Brain microvascular endothelial cell (primary cell): ENCODE data around the gene CHCHD4.

ENCODE experiments used
- DNase-seq: peaks from one replicate; pipeline ENCODE4 v3.0.0-alpha.2; 2020
- H3K27ac ChIP-seq: fragments of 250-450 bp; sonication (Bioruptor Pico); 2 replicates; pipeline ENCODE4 v1.5.1; 2020; ENCODE audit warnings: mild to moderate bottlenecking, moderate library complexity
- H3K27me3 ChIP-seq: fragments of 250-450 bp; sonication (Bioruptor Pico); replicated peaks from 2 replicates; pipeline ENCODE4 v1.5.1; 2020; ENCODE audit warnings: mild to moderate bottlenecking
- H3K36me3 ChIP-seq: fragments of 250-450 bp; sonication (Bioruptor Pico); replicated peaks from 2 replicates; pipeline ENCODE4 v1.5.1; 2020; ENCODE audit warnings: mild to moderate bottlenecking
- H3K4me3 ChIP-seq: 2 replicates; pipeline ENCODE4 v1.5.1; 2011; ENCODE audit warnings: low read depth, mild to moderate bottlenecking, control low read depth, low read length, moderate library complexity
- in situ Hi-C: cut with HindIII; loops from 2 replicates; pipeline ENCODE4 v1.10.0; 2017; ENCODE audit warnings: low sequenced_read_pairs, low pct_ligation_motif_present
- TF ChIP-seq, protein P1 (sequence below): IDR thresholded peaks from 2 replicates; pipeline ENCODE4 v1.5.1; 2011; ENCODE audit warnings: low read depth, mild to moderate bottlenecking, moderate library complexity, low read length, control low read depth, inconsistent platforms; ENCODE audit errors: missing control alignments

CHCHD4 gene

DNA sequence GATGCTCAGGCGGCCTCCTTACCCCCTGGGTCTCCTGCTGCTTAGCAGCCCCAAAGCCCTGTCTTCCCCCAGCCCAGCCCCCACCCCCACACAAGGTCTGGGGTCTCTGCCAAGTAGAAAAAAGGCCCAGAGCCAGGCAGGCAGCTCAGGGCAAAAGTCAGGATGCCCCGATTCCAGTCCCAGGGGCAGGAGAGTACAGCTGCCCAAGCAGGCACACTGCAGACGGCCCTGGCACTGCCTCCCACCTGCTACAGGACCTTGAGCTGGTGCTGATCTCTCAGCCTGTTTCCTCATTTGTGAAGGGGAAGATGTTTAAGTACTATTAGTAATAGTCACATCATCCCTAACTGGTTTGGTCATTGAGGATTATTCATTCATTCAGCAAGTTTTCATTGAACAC lies 12.8 kb upstream of the CHCHD4 start:
- H3K36me3 ChIP-seq, result peaks cover 61% of the 10 kb centered on the region
- in situ Hi-C loops, result no loop called here
- no peaks in the 10 kb centered on the region for H3K27me3 ChIP-seq
- TF ChIP-seq, protein P1, sequence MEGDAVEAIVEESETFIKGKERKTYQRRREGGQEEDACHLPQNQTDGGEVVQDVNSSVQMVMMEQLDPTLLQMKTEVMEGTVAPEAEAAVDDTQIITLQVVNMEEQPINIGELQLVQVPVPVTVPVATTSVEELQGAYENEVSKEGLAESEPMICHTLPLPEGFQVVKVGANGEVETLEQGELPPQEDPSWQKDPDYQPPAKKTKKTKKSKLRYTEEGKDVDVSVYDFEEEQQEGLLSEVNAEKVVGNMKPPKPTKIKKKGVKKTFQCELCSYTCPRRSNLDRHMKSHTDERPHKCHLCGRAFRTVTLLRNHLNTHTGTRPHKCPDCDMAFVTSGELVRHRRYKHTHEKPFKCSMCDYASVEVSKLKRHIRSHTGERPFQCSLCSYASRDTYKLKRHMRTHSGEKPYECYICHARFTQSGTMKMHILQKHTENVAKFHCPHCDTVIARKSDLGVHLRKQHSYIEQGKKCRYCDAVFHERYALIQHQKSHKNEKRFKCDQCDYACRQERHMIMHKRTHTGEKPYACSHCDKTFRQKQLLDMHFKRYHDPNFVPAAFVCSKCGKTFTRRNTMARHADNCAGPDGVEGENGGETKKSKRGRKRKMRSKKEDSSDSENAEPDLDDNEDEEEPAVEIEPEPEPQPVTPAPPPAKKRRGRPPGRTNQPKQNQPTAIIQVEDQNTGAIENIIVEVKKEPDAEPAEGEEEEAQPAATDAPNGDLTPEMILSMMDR, result no peak
- H3K27ac ChIP-seq, result no peak overlapping the region
- no peak overlapping the region for H3K4me3 ChIP-seq
- no peak for DNase-seq

DNA sequence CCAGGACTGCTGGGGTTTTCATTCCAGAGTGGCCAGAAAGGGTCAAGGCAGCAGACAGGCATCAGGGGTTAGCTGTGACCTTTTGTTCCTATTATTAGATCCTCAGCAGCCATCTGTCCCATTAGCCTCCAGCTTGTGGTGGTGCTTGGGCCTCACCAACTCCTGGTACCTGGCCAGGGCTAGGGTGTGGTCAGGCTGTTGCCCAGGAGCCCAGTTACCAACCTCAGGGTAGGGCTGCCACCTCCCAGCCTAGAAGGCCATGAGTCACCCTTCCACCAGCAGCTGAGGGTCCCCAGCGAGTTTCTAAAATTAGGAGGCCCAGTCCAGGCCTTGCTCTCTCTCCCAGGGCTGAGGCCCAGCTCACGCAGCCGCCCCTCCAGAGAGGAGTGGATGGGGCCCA lies 12.3 kb upstream of the CHCHD4 start:
- Histone ChIP-seq H3K4me3 (no peak overlapping the region), H3K27ac (no peak overlapping the region), H3K27me3 (no peaks in the 10 kb centered on the region), H3K36me3 (peaks cover 64% of the 10 kb centered on the region)
- in situ Hi-C loops, result no loop called here
- DNase-seq, result no peak
- TF ChIP-seq, protein P1, result no peak

DNA sequence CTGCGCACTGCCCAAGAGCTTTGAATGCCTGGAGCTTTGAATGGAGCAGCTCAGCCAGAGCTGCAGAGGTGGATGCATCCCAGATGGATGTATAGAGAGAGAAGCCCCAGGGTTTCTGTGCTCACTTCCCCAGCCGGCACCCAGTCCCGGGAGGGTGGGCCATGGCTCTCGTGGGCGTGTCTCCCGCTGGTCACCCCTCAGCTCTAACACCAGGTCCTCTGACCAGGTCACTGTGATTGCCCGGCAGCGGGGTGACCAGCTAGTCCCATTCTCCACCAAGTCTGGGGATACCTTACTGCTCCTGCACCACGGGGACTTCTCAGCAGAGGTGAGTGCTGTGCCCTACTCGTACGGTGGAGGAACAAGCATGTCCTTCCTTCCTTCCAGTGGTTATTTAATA lies 10.9 kb upstream of the CHCHD4 start:
- TF ChIP-seq, protein P1, result no peak
- H3K36me3 ChIP-seq, result peaks cover 71% of the 10 kb centered on the region
- no peak overlapping the region for H3K27ac ChIP-seq
- in situ Hi-C loops, result no loop called here
- no peaks in the 10 kb centered on the region for H3K27me3 ChIP-seq
- no peak for DNase-seq
- no peak overlapping the region for H3K4me3 ChIP-seq

DNA sequence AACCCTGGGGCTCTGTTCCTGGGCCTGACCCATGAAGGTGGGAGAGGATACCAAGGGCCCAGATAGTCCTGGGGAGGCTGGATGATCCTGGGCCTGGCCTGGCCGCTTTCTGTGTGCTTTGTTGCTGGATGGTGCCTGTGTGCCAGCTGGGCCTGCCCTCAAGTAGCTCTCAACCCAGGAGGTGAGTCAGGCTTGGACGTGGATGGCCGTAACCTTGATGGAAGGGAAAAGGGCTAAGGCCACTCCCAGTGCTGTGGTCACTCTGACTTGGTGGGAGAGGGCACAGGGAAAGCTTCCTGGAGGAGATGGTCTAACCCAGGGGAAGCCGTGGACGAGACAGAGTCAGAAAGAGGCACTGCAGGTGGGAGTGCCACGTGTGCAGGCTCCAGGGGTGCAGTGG lies 9.6 kb upstream of the CHCHD4 start:
- TF ChIP-seq, protein P1, result no peak
- DNase-seq, result no peak
- Histone ChIP-seq H3K27ac (no peak overlapping the region), H3K4me3 (no peak overlapping the region), H3K36me3 (peaks cover 80% of the 10 kb centered on the region), H3K27me3 (no peaks in the 10 kb centered on the region)
- in situ Hi-C loops, result no loop called here

DNA sequence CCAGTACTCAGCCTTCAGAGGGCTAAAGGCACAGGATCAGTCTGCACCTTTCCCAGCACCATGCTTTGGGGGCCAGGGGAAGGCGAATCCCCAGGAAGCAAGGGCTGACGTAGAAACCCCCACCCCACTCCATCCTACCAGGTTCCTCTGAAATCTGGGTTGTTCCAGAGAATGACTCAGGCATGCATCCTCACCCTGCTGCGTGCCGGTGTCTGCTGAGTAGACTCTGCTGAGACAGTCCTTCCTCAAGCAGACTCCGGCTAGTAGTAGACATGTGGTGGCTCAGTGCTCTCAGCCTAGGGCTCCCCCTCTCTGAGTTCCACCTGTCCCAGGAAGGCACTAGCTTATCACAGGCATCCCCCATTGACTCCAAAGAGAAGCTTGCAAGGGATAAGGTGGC lies 9.2 kb upstream of the CHCHD4 start:
- DNase-seq, result no peak
- TF ChIP-seq, protein P1, result no peak
- in situ Hi-C loops, result no loop called here
- H3K4me3 ChIP-seq, result no peak overlapping the region
- H3K27me3 ChIP-seq, result no peaks in the 10 kb centered on the region
- H3K27ac ChIP-seq, result no peak overlapping the region
- peaks cover 81% of the 10 kb centered on the region for H3K36me3 ChIP-seq

DNA sequence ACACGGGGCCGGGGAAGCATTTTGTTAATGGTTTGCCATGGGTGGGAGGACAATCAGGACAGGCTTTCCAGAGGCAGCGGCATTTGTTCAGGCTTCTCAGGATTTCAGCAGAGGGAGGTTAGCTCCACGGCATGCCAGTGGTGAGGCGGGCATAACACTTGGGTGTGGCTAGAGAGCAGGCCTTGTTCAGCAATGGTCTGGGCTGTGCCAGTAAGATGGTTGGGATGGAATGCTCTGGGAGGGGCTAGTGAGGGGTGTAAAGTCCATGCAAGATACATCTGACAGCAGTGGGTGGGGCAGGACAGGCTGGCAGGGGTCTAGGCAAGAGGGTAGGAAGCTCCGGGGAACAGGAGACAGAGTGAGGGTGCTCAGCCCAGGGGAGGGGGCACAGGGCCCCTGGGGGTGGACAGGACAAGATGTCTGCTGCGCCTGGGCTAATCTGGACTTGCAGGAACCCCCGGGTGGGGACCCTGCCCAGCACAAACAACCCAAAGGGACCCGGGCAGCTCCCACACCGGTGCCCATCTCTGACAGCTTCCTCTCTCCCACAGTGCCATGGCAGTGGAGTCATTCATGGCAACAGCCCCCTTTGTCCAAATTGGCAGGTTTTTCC lies 8.6 kb upstream of the CHCHD4 start:
- in situ Hi-C loops, result no loop called here
- no peak for DNase-seq
- TF ChIP-seq, protein P1, result no peak
- Histone ChIP-seq H3K36me3 (peaks cover 87% of the 10 kb centered on the region), H3K27ac (no peak overlapping the region), H3K4me3 (no peak overlapping the region), H3K27me3 (no peaks in the 10 kb centered on the region)
